Vagina (tissue), 2 donors: Measurements from ENCODE around the gene FAM227A.

Experiments
- CTCF ChIP-seq, 3 experiments: fragments of 450-650 bp in 2 of 3; fragments of 200-600 bp in 1 of 3; sonication (generic) in 1 of 3; IDR thresholded peaks; one replicate each; pipeline ENCODE4 v1.5.1; 2017 to 2019; ENCODE audit warnings: antibody characterized with exemption in 3 of 3, mild to moderate bottlenecking in 2 of 3, moderate library complexity in 2 of 3
- POLR2A ChIP-seq, 2 donors: fragments of 450-650 bp; IDR thresholded peaks; one replicate each; pipeline ENCODE4 v1.6.1; 2017; ENCODE audit warnings: antibody characterized with exemption in 2 of 2, mild to moderate bottlenecking in 2 of 2, moderate library complexity in 2 of 2

- TF ChIP-seq CTCF (IDR thresholded peaks at IDR 0.05) (no peak), POLR2A (IDR thresholded peaks at IDR 0.05) (no peak)
These were observed 14.6 kb downstream of the FAM227A start for GRCh38 chr22:38641476-38642040.
